PC-3 (cell line): ENCODE measurements around the gene SEMG1. TPM values are rescaled to one million over a fixed set of nuclear protein-coding genes. Genes with fewer than 3 reads are reported as not detected.

Experiments used
- ATAC-seq: fragments of 200-7000 bp; cut with Tn5 transposase; 2 replicates; pipeline ENCODE4 v1.9.1; 2020; ENCODE audit warnings: mild to moderate bottlenecking, moderate library complexity
- BruUV-seq: library from RNA; stranded (reverse); fragments of 400-500 nt; replicated peaks from 2 replicates; lab custom pipeline; 2021; lab: Mats Ljungman, UMichigan
- CTCF ChIA-PET: fragments of 300-600 bp; sonication (Branson Sonifier 250); formaldehyde crosslinking; loops from one replicate; lab custom pipeline; 2022; ENCODE audit warnings: antibody characterized with exemption; lab: Charles Lee
- POLR2A ChIA-PET: fragments of 300-600 bp; sonication (Branson Sonifier 250); formaldehyde crosslinking; loops from one replicate; lab custom pipeline; 2022; ENCODE audit warnings: antibody characterized with exemption; ENCODE audit not compliant: unreplicated experiment; lab: Charles Lee
- DNase-seq: peaks from one replicate; pipeline ENCODE4 v3.0.0-alpha.2; 2015
- H2AFZ ChIP-seq: fragments of 300-600 bp; sonication (generic); 2 replicates; pipeline ENCODE4 v1.6.0; 2016; ENCODE audit warnings: antibody characterized with exemption, low read length
- H3F3A ChIP-seq: fragments of 300-600 bp; sonication (generic); one replicate; pipeline ENCODE4 v1.6.0; 2017; ENCODE audit warnings: antibody characterized with exemption, low read length, control low read depth, mild to moderate bottlenecking; ENCODE audit not compliant: unreplicated experiment
- H3K27ac ChIP-seq: fragments of 300-600 bp; sonication (generic); 2 replicates; pipeline ENCODE4 v1.5.1; 2016; ENCODE audit warnings: mild to moderate bottlenecking, low read length
- H3K27me3 ChIP-seq: fragments of 300-600 bp; sonication (generic); 2 replicates; pipeline ENCODE4 v1.6.1; 2016; ENCODE audit warnings: low read length, mixed read lengths
- H3K36me3 ChIP-seq: fragments of 300-600 bp; sonication (generic); 2 replicates; pipeline ENCODE4 v1.6.1; 2016; ENCODE audit warnings: low read depth, mixed run types, low read length, mixed read lengths
- H3K4me1 ChIP-seq: fragments of 300-600 bp; sonication (generic); 2 replicates; pipeline ENCODE4 v1.5.1; 2016; ENCODE audit warnings: low read length; ENCODE audit not compliant: insufficient read depth
- H3K4me2 ChIP-seq: fragments of 300-600 bp; sonication (generic); 2 replicates; pipeline ENCODE4 v1.6.0; 2016; ENCODE audit warnings: low read length
- H3K4me3 ChIP-seq: fragments of 300-600 bp; sonication (generic); 2 replicates; pipeline ENCODE4 v1.5.1; 2016; ENCODE audit warnings: mild to moderate bottlenecking, low read length, mixed read lengths
- H3K79me2 ChIP-seq: fragments of 300-600 bp; sonication (generic); 2 replicates; pipeline ENCODE4 v1.6.1; 2017; ENCODE audit warnings: low read length, mixed read lengths
- H3K9ac ChIP-seq: fragments of 300-600 bp; sonication (generic); 2 replicates; pipeline ENCODE4 v1.6.0; 2016; ENCODE audit warnings: mild to moderate bottlenecking, low read length
- H3K9me2 ChIP-seq: fragments of 300-600 bp; sonication (generic); replicated peaks from 2 replicates; pipeline ENCODE4 v1.6.1; 2016; ENCODE audit warnings: mixed run types, low read length, mixed read lengths
- H3K9me3 ChIP-seq: fragments of 300-600 bp; sonication (generic); 2 replicates; pipeline ENCODE4 v1.6.1; 2016; ENCODE audit warnings: low read length, mixed read lengths
- H4K20me1 ChIP-seq: fragments of 300-600 bp; sonication (generic); 2 replicates; pipeline ENCODE4 v1.6.1; 2016; ENCODE audit warnings: low read length, mixed read lengths
- CTCF ChIP-seq: fragments of 300-600 bp; sonication (generic); conservative IDR thresholded peaks from 2 replicates; pipeline ENCODE4 v1.5.1; 2017; ENCODE audit warnings: antibody characterized with exemption, low read depth, mild to moderate bottlenecking, low read length
- EZH2 ChIP-seq: fragments of 300-600 bp; sonication (generic); IDR thresholded peaks from one replicate; pipeline ENCODE4 v1.6.1; 2017; ENCODE audit warnings: antibody characterized with exemption, mild to moderate bottlenecking, low read length; ENCODE audit not compliant: unreplicated experiment
- EZH2phosphoT487 ChIP-seq: fragments of 300-600 bp; sonication (generic); IDR thresholded peaks from 2 replicates; pipeline ENCODE4 v1.6.1; 2018; ENCODE audit warnings: mild to moderate bottlenecking, antibody characterized with exemption, low read length, borderline replicate concordance
- intact Hi-C: fragments of 100-400 bp; cut with micrococcal nuclease; formaldehyde crosslinking; loops from 2 replicates; pipeline ENCODE4 v1.9.0; 2023
- total RNA-seq: library from RNA; depleted of rRNA; stranded (reverse); fragments of >200 nt; gene quantifications from 2 replicates; pipeline ENCODE4 v1.2.3, GENCODE V29; 2014

Gene SEMG1
- total RNA-seq, 1 experiment from 2014 or later: not detected

- H3K4me1 ChIP-seq: peaks cover 38% of the 10 kb centered on the region
- H3K36me3 ChIP-seq: no peaks in the 10 kb centered on the region
- POLR2A ChIA-PET: no interaction called here
- BruUV-seq: no TSS peak
- H3K4me2 ChIP-seq: peak overlapping the region; percentile 87
- H3F3A ChIP-seq: no peaks in the 10 kb centered on the region
- peak overlapping the region; percentile 27; the same call in 1 of the 2 replicates for H3K9ac ChIP-seq
- intact Hi-C loops: no loop called here
- H3K4me3 ChIP-seq: peak overlapping the region; percentile 58
- no peaks in the 10 kb centered on the region for H3K9me3 ChIP-seq
- peak; percentile 88 for DNase-seq
- TF ChIP-seq EZH2phosphoT487 (no peak), CTCF (no peak)
- peak; percentile 85 for ATAC-seq
- H2AFZ ChIP-seq: no peak overlapping the region
- no peaks in the 10 kb centered on the region for H3K27me3 ChIP-seq
- H3K9me2 ChIP-seq: no peaks in the 10 kb centered on the region
- CTCF ChIA-PET: no interaction called here
- H3K27ac ChIP-seq: peak overlapping the region; percentile 86
- no peaks in the 10 kb centered on the region for H4K20me1 ChIP-seq
- H3K79me2 ChIP-seq: 0 out of 2 replicates have a peak, but pooled peaks cover 6% of the 10 kb centered on the region
Measured at GRCh38 chr20:45253261-45253660, 46.4 kb downstream of the SEMG1 start.

GRCh38 chr20:45254383-45255262 lies 47.8 kb downstream of the SEMG1 start, which contains the start of gene SLPI:
SLPI (minus strand) TSS chr20:45254564; CDS start chr20:45254543, 21 bp downstream.
- H4K20me1 ChIP-seq: no peaks in the 10 kb centered on the region
- H3K27me3 ChIP-seq: no peaks in the 10 kb centered on the region
- peak within 1 kb of the TSS; percentile 22 for H2AFZ ChIP-seq
- H3K4me1 ChIP-seq: peaks cover 38% of the 10 kb centered on the region
- ChIA-PET POLR2A (interaction anchor here (0.6 to 0.7 kb wide), 2 partner anchors 36 to 733 kb away, joined by 7 to 16 read pairs; no protein-coding TSS in a partner anchor), CTCF (interaction anchor here (0.5 to 0.7 kb wide), 4 partner anchors 40 to 243 kb away, joined by 3 to 5 read pairs (median 3); no protein-coding TSS in a partner anchor)
- peak within 1 kb of the TSS; percentile 87 for H3K4me2 ChIP-seq
- BruUV-seq: TSS peak; percentile 85
- H3F3A ChIP-seq: no peaks in the 10 kb centered on the region
- H3K9me2 ChIP-seq: no peaks in the 10 kb centered on the region
- ATAC-seq (peak; percentile 82), DNase-seq (peak; percentile 98)
- peak within 1 kb of the TSS; percentile 86 for H3K27ac ChIP-seq
- peak within 1 kb of the TSS; percentile 27 for H3K9ac ChIP-seq
- 0 out of 2 replicates have a peak, but pooled peaks cover 6% of the 10 kb centered on the region for H3K79me2 ChIP-seq
- intact Hi-C loops: loop anchor here (2.0 kb wide), 1 partner anchor 36 kb away; no protein-coding TSS in a partner anchor
- no peaks in the 10 kb centered on the region for H3K9me3 ChIP-seq
- TF ChIP-seq EZH2phosphoT487: no peak
- TF ChIP-seq EZH2: no peak
- no peak for TF ChIP-seq CTCF
- peak within 1 kb of the TSS; percentile 58 for H3K4me3 ChIP-seq
- no peaks in the 10 kb centered on the region for H3K36me3 ChIP-seq
